Loucy (cell line): ENCODE results near the gene CYTH3.

Experiments
- H2AFZ ChIP-seq: fragments of 200-600 bp; sonication (generic); 2 replicates; pipeline ENCODE4 v1.6.0; 2016; ENCODE audit warnings: antibody characterized with exemption, mild to moderate bottlenecking, low read length, moderate library complexity
- H3F3A ChIP-seq: fragments of 200-600 bp; 2 replicates; pipeline ENCODE4 v1.6.0; 2016; ENCODE audit warnings: antibody characterized with exemption, low read depth, mild to moderate bottlenecking
- H3K27me3 ChIP-seq: fragments of 200-600 bp; sonication (generic); 2 replicates; pipeline ENCODE4 v1.6.1; 2014; ENCODE audit warnings: low read length, mild to moderate bottlenecking; ENCODE audit not compliant: insufficient read depth, poor library complexity, severe bottlenecking
- H3K36me3 ChIP-seq: fragments of 200-600 bp; sonication (generic); 2 replicates; pipeline ENCODE4 v1.6.1; 2016; ENCODE audit warnings: low read length; ENCODE audit not compliant: insufficient read depth
- H3K4me1 ChIP-seq: fragments of 200-600 bp; sonication (generic); 2 replicates; pipeline ENCODE4 v1.5.1; 2014; ENCODE audit warnings: low read length, mild to moderate bottlenecking; ENCODE audit not compliant: insufficient read depth, poor library complexity, severe bottlenecking
- H3K4me2 ChIP-seq: fragments of 200-600 bp; sonication (generic); 2 replicates; pipeline ENCODE4 v1.6.0; 2014; ENCODE audit warnings: antibody characterized with exemption, low read length, low read depth, mild to moderate bottlenecking; ENCODE audit not compliant: poor library complexity, severe bottlenecking
- H3K4me3 ChIP-seq: fragments of 200-600 bp; sonication (generic); 2 replicates; pipeline ENCODE4 v1.5.1; 2014; ENCODE audit warnings: low read length, mild to moderate bottlenecking, mixed read lengths; ENCODE audit not compliant: poor library complexity, severe bottlenecking
- H3K79me2 ChIP-seq: fragments of 200-600 bp; sonication (generic); 2 replicates; pipeline ENCODE4 v1.6.1; 2014; ENCODE audit warnings: low read length; ENCODE audit not compliant: insufficient read depth
- H3K9ac ChIP-seq: fragments of 200-600 bp; sonication (generic); 2 replicates; pipeline ENCODE4 v1.6.0; 2014; ENCODE audit warnings: mild to moderate bottlenecking, low read depth, low read length, moderate library complexity; ENCODE audit not compliant: poor library complexity, severe bottlenecking
- H3K9me2 ChIP-seq: fragments of 200-600 bp; sonication (generic); replicated peaks from 2 replicates; pipeline ENCODE4 v1.6.1; 2016; ENCODE audit warnings: low read depth, low read length, mixed read lengths
- H3K9me3 ChIP-seq: fragments of 200-600 bp; sonication (generic); 2 replicates; pipeline ENCODE4 v1.6.1; 2014; ENCODE audit warnings: mild to moderate bottlenecking, antibody characterized with exemption, low read length, low read depth; ENCODE audit not compliant: insufficient read depth
- H4K20me1 ChIP-seq: fragments of 200-600 bp; sonication (generic); 2 replicates; pipeline ENCODE4 v1.6.0; 2014; ENCODE audit warnings: antibody characterized with exemption, low read length, mild to moderate bottlenecking; ENCODE audit not compliant: insufficient read depth, poor library complexity, severe bottlenecking
- CTCF ChIP-seq: fragments of 200-600 bp; sonication (generic); conservative IDR thresholded peaks from 2 replicates; pipeline ENCODE4 v1.5.1; 2014; ENCODE audit warnings: mild to moderate bottlenecking, antibody characterized with exemption, low read length
- EZH2phosphoT487 ChIP-seq: fragments of 200-600 bp; IDR thresholded peaks from 2 replicates; pipeline ENCODE4 v1.6.1; 2018; ENCODE audit warnings: antibody characterized with exemption, mild to moderate bottlenecking, moderate library complexity, borderline replicate concordance

Gene CYTH3

GRCh38 chr7:6273917-6274630 is 1.6 kb upstream of the CYTH3 start:
- H3K4me2 ChIP-seq, result no peak overlapping the region
- no peaks in the 10 kb centered on the region for H4K20me1 ChIP-seq
- TF ChIP-seq EZH2phosphoT487 (no peak), CTCF (no peak)
- no peak overlapping the region for H3K4me3 ChIP-seq
- H3K79me2 ChIP-seq, result no peaks in the 10 kb centered on the region
- H3K27me3 ChIP-seq, result no peaks in the 10 kb centered on the region
- no peaks in the 10 kb centered on the region for H3F3A ChIP-seq
- no peaks in the 10 kb centered on the region for H3K9me2 ChIP-seq
- no peak overlapping the region for H3K9ac ChIP-seq
- peaks cover 17% of the 10 kb centered on the region for H3K4me1 ChIP-seq
- H3K36me3 ChIP-seq, result no peaks in the 10 kb centered on the region
- no peaks in the 10 kb centered on the region for H3K9me3 ChIP-seq
- no peak overlapping the region for H2AFZ ChIP-seq

DNA sequence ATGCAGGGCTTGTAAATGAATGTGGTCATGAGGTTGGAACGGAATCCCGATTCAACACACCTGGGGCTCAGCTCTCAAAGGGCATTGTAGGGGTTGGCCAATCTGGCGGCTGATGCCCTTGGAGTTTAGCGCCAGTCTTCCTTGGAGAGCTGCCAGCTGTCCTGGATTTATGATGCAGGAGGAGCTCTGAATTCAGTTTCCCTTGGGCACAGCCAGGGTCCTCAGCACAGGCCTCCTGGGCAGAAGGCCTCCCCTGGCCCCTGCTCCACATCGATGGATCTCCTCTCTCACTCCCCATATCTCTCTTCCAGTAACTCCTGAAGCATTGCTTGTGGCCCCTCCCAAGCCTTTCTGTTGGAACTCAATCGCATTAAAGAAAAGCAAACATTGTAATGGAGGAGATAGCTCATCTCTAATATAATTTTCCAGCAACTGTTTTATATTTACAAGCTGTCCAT is 985 bp upstream of the CYTH3 start:
- no peak overlapping the region for H3K9ac ChIP-seq
- no peaks in the 10 kb centered on the region for H3K9me3 ChIP-seq
- H3F3A ChIP-seq, result no peaks in the 10 kb centered on the region
- H3K79me2 ChIP-seq, result no peaks in the 10 kb centered on the region
- peaks cover 22% of the 10 kb centered on the region for H3K4me1 ChIP-seq
- peak overlapping the region; percentile 75 for H3K4me3 ChIP-seq
- H3K36me3 ChIP-seq, result no peaks in the 10 kb centered on the region
- H3K4me2 ChIP-seq, result no peak overlapping the region
- no peaks in the 10 kb centered on the region for H3K27me3 ChIP-seq
- peak overlapping the region; percentile 99; the same call in 1 of the 2 replicates for H2AFZ ChIP-seq
- TF ChIP-seq EZH2phosphoT487 (no peak), CTCF (no peak)
- H4K20me1 ChIP-seq, result no peaks in the 10 kb centered on the region
- no peaks in the 10 kb centered on the region for H3K9me2 ChIP-seq

DNA sequence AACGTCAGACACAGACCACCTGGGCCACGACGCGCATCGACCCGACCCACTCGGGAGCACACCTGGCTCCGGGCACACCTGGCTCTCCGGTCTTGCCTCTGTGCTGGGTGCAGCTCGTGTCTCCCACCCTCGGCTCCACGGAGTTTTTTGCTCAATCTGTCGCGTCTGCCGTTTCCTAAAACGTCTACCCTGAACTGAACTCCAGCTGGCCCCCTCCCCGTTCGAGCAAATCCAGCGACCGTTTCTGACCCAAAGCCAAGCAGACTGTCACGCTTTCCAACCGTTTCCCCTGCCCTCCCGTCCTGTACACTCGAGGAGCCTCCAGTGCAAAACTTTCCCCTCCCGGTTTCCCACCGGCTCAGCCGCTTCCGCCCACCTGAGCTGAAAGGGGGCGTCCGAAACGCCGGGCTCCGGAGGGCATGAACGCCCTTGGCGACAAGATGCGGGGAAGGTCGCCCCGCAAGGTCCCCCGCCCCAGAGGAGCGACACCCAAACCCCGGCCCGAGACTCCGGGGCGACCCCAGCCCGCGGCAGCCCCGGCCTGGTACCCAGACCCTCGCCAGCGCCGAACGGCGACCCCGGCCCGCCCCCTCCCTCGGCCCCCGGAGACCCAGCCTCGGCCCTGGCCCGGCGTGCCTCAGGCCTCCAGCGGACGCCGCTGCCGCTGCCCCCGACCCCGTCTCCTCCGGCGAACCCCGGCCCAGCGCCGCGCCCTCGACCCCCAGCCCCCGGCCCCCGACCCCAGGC is 557 bp downstream of the CYTH3 start:
- Histone ChIP-seq H3K9me3 (no peaks in the 10 kb centered on the region), H3K36me3 (no peaks in the 10 kb centered on the region), H3F3A (no peaks in the 10 kb centered on the region), H3K4me1 (peaks cover 22% of the 10 kb centered on the region), H2AFZ (peak overlapping the region; percentile 71), H3K79me2 (no peaks in the 10 kb centered on the region), H4K20me1 (no peaks in the 10 kb centered on the region), H3K4me3 (peak overlapping the region; percentile 77), H3K9me2 (no peaks in the 10 kb centered on the region), H3K9ac (peak overlapping the region; percentile 51), H3K4me2 (peak overlapping the region; percentile 100), H3K27me3 (no peaks in the 10 kb centered on the region)
- TF ChIP-seq CTCF, result no peak
- no peak for TF ChIP-seq EZH2phosphoT487
